Parathyroid adenoma (tissue), 2 donors: ENCODE data around the gene CCL18.
"Not testable (repeated sequence)": the region's sequence is repeated elsewhere in the genome, so short reads cannot be mapped to it uniquely, and the experiment has no call there.

Source experiments
- H2AFZ ChIP-seq: fragments of 300-600 bp; sonication (generic); one replicate; pipeline ENCODE4 v1.7.0; 2017; ENCODE audit warnings: antibody characterized with exemption, mild to moderate bottlenecking
- H3K27ac ChIP-seq: fragments of 300-600 bp; sonication (generic); one replicate; pipeline ENCODE4 v1.7.0; 2017
- H3K27me3 ChIP-seq: fragments of 300-600 bp; sonication (generic); one replicate; pipeline ENCODE4 v1.7.0; 2017; ENCODE audit warnings: low read length; ENCODE audit not compliant: control insufficient read depth, insufficient read depth
- H3K36me3 ChIP-seq: fragments of 300-600 bp; sonication (generic); one replicate; pipeline ENCODE4 v1.7.0; 2017; ENCODE audit warnings: low read length; ENCODE audit not compliant: control insufficient read depth, insufficient read depth
- H3K4me1 ChIP-seq: fragments of 300-600 bp; sonication (generic); one replicate; pipeline ENCODE4 v1.7.0; 2017; ENCODE audit warnings: control low read depth
- H3K4me2 ChIP-seq: fragments of 300-600 bp; sonication (generic); one replicate; pipeline ENCODE4 v1.7.0; 2017; ENCODE audit warnings: low read length
- H3K4me3 ChIP-seq: fragments of 300-600 bp; sonication (generic); one replicate; pipeline ENCODE4 v1.7.0; 2017; ENCODE audit warnings: low read depth, low read length
- H3K79me2 ChIP-seq: fragments of 300-600 bp; sonication (generic); one replicate; pipeline ENCODE4 v1.7.0; 2017; ENCODE audit warnings: control low read depth
- H3K9ac ChIP-seq: fragments of 300-600 bp; sonication (generic); one replicate; pipeline ENCODE4 v1.7.0; 2017; ENCODE audit warnings: mild to moderate bottlenecking
- H3K9me3 ChIP-seq: fragments of 300-600 bp; sonication (generic); one replicate; pipeline ENCODE4 v1.7.0; 2017; ENCODE audit warnings: low read length; ENCODE audit not compliant: control insufficient read depth
- TF ChIP-seq, protein P1 (sequence below): fragments of 300-600 bp; sonication (generic); IDR thresholded peaks from one replicate; pipeline ENCODE4 v1.7.0; 2017; ENCODE audit warnings: antibody characterized with exemption, mild to moderate bottlenecking
- donor health status: primary hyperparathyroidism.

The CCL18 gene, protein sequence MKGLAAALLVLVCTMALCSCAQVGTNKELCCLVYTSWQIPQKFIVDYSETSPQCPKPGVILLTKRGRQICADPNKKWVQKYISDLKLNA

DNA sequence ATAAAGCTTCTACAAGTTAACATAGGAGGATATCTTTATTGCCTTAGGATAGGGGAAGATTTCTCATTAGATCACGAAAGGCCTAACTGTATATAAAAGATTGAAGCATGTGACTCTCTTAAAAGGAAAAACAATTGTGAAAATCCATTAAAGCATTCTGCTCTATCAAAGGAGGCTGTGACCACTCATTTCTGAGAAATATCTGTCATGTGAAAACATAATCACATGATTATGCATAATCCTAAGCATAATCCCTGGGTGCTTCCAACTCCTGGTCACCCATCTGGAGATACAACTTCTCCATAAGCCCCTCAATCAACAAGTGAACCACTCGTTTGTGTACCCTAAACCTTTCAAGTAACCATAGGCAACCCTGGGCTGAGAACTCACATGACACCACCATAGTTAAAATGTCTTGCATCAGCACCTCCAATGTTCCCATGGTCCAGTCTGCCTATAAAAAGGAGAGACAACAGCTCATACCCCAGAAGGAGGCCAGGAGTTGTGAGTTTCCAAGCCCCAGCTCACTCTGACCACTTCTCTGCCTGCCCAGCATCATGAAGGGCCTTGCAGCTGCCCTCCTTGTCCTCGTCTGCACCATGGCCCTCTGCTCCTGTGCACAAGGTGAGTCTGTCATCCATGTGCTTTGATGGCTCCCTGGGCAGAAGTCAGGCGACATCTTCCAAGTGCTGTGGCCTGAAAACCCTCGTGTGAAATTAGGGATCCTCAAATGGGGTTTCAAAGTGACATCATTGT lies at the start of gene CCL18:
TSS of gene CCL18 (plus strand) at position 487 of the 756 bp plus-strand sequence. CDS start at position 558, 71 bp downstream.
- H3K79me2 ChIP-seq: no peaks in the 10 kb centered on the region
- no peaks in the 10 kb centered on the region for H3K27me3 ChIP-seq
- no peaks in the 10 kb centered on the region for H3K9me3 ChIP-seq
- no peak within 1 kb of the TSS for H2AFZ ChIP-seq
- H3K4me3 ChIP-seq: no peak within 1 kb of the TSS
- no peak within 1 kb of the TSS for H3K4me2 ChIP-seq
- no peaks in the 10 kb centered on the region for H3K4me1 ChIP-seq
- H3K36me3 ChIP-seq: no peaks in the 10 kb centered on the region
- H3K27ac ChIP-seq: no peak within 1 kb of the TSS
- H3K9ac ChIP-seq: no peak within 1 kb of the TSS
- TF ChIP-seq, protein P1, sequence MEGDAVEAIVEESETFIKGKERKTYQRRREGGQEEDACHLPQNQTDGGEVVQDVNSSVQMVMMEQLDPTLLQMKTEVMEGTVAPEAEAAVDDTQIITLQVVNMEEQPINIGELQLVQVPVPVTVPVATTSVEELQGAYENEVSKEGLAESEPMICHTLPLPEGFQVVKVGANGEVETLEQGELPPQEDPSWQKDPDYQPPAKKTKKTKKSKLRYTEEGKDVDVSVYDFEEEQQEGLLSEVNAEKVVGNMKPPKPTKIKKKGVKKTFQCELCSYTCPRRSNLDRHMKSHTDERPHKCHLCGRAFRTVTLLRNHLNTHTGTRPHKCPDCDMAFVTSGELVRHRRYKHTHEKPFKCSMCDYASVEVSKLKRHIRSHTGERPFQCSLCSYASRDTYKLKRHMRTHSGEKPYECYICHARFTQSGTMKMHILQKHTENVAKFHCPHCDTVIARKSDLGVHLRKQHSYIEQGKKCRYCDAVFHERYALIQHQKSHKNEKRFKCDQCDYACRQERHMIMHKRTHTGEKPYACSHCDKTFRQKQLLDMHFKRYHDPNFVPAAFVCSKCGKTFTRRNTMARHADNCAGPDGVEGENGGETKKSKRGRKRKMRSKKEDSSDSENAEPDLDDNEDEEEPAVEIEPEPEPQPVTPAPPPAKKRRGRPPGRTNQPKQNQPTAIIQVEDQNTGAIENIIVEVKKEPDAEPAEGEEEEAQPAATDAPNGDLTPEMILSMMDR: no peak

DNA sequence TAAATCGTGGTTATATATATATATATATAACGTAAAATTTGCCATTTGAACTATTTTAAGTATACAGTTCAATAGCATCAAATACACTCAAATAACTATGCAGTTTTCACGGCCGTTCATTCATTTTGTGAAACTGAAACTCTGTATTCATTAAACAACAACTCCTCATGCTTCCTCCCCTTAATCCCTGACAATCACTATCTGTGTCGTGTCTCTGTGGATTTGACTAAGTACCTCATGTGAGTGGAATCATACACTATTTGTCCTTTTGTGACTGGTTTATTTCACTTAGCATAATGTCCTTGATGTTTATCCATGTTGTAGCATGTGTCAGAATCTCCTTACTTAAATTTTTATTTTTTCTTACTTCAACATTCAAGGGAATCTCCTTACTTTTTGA lies 49.1 kb upstream of the CCL18 start:
- Histone ChIP-seq H3K9me3 (no peaks in the 10 kb centered on the region), H3K36me3 (no peaks in the 10 kb centered on the region), H2AFZ (no peak overlapping the region), H3K27ac (no peak overlapping the region), H3K27me3 (no peaks in the 10 kb centered on the region), H3K4me2 (no peak overlapping the region), H3K4me3 (no peak overlapping the region), H3K4me1 (no peaks in the 10 kb centered on the region), H3K79me2 (no peaks in the 10 kb centered on the region), H3K9ac (no peak overlapping the region)
- TF ChIP-seq, protein P1: no peak

DNA sequence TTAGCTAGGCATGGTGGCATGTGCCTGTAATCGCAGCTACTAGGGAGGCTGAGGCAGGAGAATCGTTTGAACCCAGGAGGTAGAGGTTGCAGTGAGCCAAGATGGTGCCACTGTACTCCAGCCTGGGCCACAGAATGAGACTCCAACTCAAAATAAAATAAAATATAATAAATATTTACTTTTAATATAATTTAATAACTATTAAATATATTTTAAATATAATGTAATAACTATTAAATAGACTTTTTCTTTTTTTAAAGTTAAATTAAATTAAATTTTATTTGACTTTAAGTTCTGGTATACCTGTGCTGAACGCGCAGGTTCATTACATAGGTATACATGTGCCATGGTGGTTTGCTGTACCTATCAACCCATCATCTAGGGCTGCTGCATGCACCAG lies 48.2 kb upstream of the CCL18 start:
- H3K4me1 ChIP-seq, H3K4me2 ChIP-seq, H3K79me2 ChIP-seq, H3K27me3 ChIP-seq, H3K9me3 ChIP-seq, H3K27ac ChIP-seq, H3K4me3 ChIP-seq, H3K9ac ChIP-seq, H3K36me3 ChIP-seq, H2AFZ ChIP-seq: not testable (repeated sequence)

DNA sequence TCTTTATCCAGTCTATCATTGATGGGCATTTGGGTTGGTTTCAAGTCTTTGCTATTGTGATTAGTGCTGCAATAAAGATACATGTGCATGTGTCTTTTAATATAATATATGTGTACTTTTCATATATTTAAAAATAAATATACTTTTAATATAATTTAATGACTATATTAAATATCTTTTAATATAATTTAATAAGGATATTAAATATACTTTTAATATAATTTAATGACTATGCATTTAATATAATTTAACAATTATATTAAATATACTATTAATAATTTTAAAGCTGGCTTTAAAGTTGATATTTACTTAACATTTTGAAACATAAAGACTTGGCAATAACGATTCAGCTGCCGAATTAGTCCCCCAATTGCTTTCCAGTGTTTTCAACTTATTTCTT lies 47.5 kb upstream of the CCL18 start:
- TF ChIP-seq, protein P1: no peak
- H2AFZ ChIP-seq: no peak overlapping the region
- H3K4me2 ChIP-seq: no peak overlapping the region
- H3K27me3 ChIP-seq: no peaks in the 10 kb centered on the region
- no peak overlapping the region for H3K9ac ChIP-seq
- no peaks in the 10 kb centered on the region for H3K36me3 ChIP-seq
- H3K4me1 ChIP-seq: no peaks in the 10 kb centered on the region
- H3K27ac ChIP-seq: no peak overlapping the region
- no peaks in the 10 kb centered on the region for H3K9me3 ChIP-seq
- H3K4me3 ChIP-seq: no peak overlapping the region
- no peaks in the 10 kb centered on the region for H3K79me2 ChIP-seq

DNA sequence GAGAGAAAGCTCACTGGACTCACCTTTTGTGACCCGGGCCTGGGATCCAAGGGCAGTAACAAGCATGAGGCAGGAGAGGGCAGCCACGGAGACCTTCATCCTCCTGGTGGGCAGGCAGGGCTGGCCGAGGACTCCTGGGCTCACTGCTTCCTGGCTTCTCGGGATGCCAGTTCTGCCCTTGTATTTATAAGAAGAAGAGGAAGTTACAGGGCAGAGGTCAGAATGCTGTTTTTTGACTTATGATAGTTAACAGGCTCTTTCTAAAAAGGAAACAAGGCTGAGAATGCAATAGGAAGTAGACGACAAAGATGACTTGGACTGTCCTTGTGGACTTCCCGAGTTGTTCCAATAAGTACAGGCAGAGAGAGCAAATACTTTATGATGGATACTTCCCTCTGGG lies 46.3 kb upstream of the CCL18 start, which contains the start of gene CCL23:
TSS of gene CCL23 (minus strand) at position 174 of the 400 bp plus-strand sequence. CDS start at position 99, 75 bp downstream.
- H3K4me3 ChIP-seq: no peak within 1 kb of the TSS
- H3K4me1 ChIP-seq: no peaks in the 10 kb centered on the region
- H3K9me3 ChIP-seq: no peaks in the 10 kb centered on the region
- no peaks in the 10 kb centered on the region for H3K27me3 ChIP-seq
- no peak within 1 kb of the TSS for H3K27ac ChIP-seq
- TF ChIP-seq, protein P1: no peak
- no peak within 1 kb of the TSS for H3K9ac ChIP-seq
- no peaks in the 10 kb centered on the region for H3K79me2 ChIP-seq
- no peaks in the 10 kb centered on the region for H3K36me3 ChIP-seq
- no peak within 1 kb of the TSS for H3K4me2 ChIP-seq
- H2AFZ ChIP-seq: no peak within 1 kb of the TSS
